SK-N-SH (cell line): Measurements from ENCODE around the gene ELANE. TPM values are rescaled to one million over a fixed set of nuclear protein-coding genes. Genes with fewer than 3 reads are reported as not detected.

Experiments
- CTCF ChIA-PET: fragments of 300-600, 350-600 bp; formaldehyde crosslinking; extraction: SDS; loops from one replicate; lab custom pipeline; 2021; lab: Yijun Ruan, JAX
- POLR2A ChIA-PET: fragments of 350-600 bp; sonication (Branson Sonifier 250); formaldehyde crosslinking; extraction: SDS; loops from one replicate; lab custom pipeline; 2020; ENCODE audit warnings: antibody characterized with exemption, inconsistent platforms; lab: Yijun Ruan, JAX
- DNase-seq: peaks from one replicate; pipeline ENCODE4 v3.0.0; 2012
- H2AFZ ChIP-seq: fragments of 200-600 bp; sonication (generic); 2 replicates; pipeline ENCODE4 v1.8.1; 2016; ENCODE audit warnings: antibody characterized with exemption, mild to moderate bottlenecking, low read depth
- H3F3A ChIP-seq: fragments of 200-600 bp; sonication (generic); replicated peaks from 2 replicates; pipeline ENCODE3; 2016; ENCODE audit warnings: antibody characterized with exemption, mild to moderate bottlenecking; ENCODE audit not compliant: insufficient read depth
- H3K27ac ChIP-seq, 2 experiments: fragments of 200-500 bp in 1 of 2; fragments of 200-600 bp in 1 of 2; sonication (Bioruptor generic) in 1 of 2; sonication (generic), shearing (Covaris generic) in 1 of 2; 2 replicates each; pipeline versions ENCODE4 v1.5.1 to v1.6.1; 2014 to 2016; ENCODE audit warnings: low read depth in 2 of 2, inconsistent platforms in 1 of 2, low read length in 1 of 2, mild to moderate bottlenecking in 1 of 2, mixed read lengths in 1 of 2
- H3K27me3 ChIP-seq: fragments of 200-600 bp; sonication (generic), shearing (Covaris generic); 2 replicates; pipeline ENCODE4 v1.6.1; 2016; ENCODE audit warnings: mixed run types; ENCODE audit not compliant: insufficient read depth
- H3K36me3 ChIP-seq, 2 experiments: fragments of 200-500 bp in 1 of 2; fragments of 200-600 bp in 1 of 2; sonication (Bioruptor generic) in 1 of 2; sonication (generic) in 1 of 2; replicated peaks in 1 of 2; 2 replicates each; pipeline versions ENCODE3 to v1.5.1; 2014 to 2016; ENCODE audit warnings: low read length in 1 of 2, mild to moderate bottlenecking in 1 of 2; ENCODE audit not compliant: insufficient read depth in 2 of 2, control insufficient read depth in 1 of 2
- H3K4me1 ChIP-seq, 2 experiments: fragments of 200-500 bp in 1 of 2; fragments of 200-600 bp in 1 of 2; sonication (Bioruptor generic) in 1 of 2; sonication (generic), shearing (Covaris generic) in 1 of 2; 2 replicates each; pipeline versions ENCODE4 v1.5.1 to v1.6.1; 2014 to 2016; ENCODE audit warnings: low read depth in 1 of 2, low read length in 1 of 2, mixed run types in 1 of 2; ENCODE audit not compliant: insufficient read depth in 2 of 2, control insufficient read depth in 1 of 2
- H3K4me2 ChIP-seq: fragments of 200-600 bp; sonication (generic), shearing (Covaris generic); 2 replicates; pipeline ENCODE4 v1.6.1; 2017; ENCODE audit warnings: mixed run types
- H3K4me3 ChIP-seq, 2 experiments: fragments of 200-500 bp in 1 of 2; fragments of 200-600 bp in 1 of 2; sonication (Bioruptor generic) in 1 of 2; sonication (generic), shearing (Covaris generic) in 1 of 2; 2 replicates each; pipeline versions ENCODE4 v1.5.1 to v1.8.1; 2014 to 2016; ENCODE audit warnings: low read depth in 2 of 2, inconsistent platforms in 1 of 2, low read length in 1 of 2, mild to moderate bottlenecking in 1 of 2, mixed read lengths in 1 of 2, moderate library complexity in 1 of 2
- H3K79me2 ChIP-seq: fragments of 200-600 bp; sonication (generic); 2 replicates; pipeline ENCODE4 v1.8.1; 2017; ENCODE audit warnings: mild to moderate bottlenecking; ENCODE audit not compliant: insufficient read depth
- H3K9ac ChIP-seq: fragments of 200-600 bp; sonication (generic); 2 replicates; pipeline ENCODE4 v1.6.1; 2017; ENCODE audit warnings: mixed run types
- H3K9me2 ChIP-seq: fragments of 200-600 bp; sonication (generic); 2 replicates; pipeline ENCODE4 v1.6.1; 2017; ENCODE audit warnings: mixed run types
- H3K9me3 ChIP-seq: fragments of 200-600 bp; sonication (generic); 2 replicates; pipeline ENCODE4 v1.6.1; 2017; ENCODE audit warnings: mixed run types, mild to moderate bottlenecking, moderate library complexity
- H4K20me1 ChIP-seq: fragments of 200-600 bp; sonication (generic); 2 replicates; pipeline ENCODE4 v1.6.1; 2017; ENCODE audit warnings: mild to moderate bottlenecking, mixed run types; ENCODE audit not compliant: insufficient read depth
- CHD2 ChIP-seq: fragments of 150-350 bp; IDR thresholded peaks from 2 replicates; pipeline ENCODE4 v1.6.1; 2018; ENCODE audit warnings: low read length; ENCODE audit not compliant: partially characterized antibody
- ELF1 ChIP-seq: IDR thresholded peaks from 2 replicates; pipeline ENCODE4 v1.4.0; 2012
- EP300 ChIP-seq, 2 experiments: IDR thresholded peaks; 2 replicates each; pipeline versions ENCODE4 v1.4.0 to v1.6.1; 2012; ENCODE audit warnings: borderline replicate concordance in 1 of 2, low read depth in 1 of 2, low read length in 1 of 2
- EZH2phosphoT487 ChIP-seq: fragments of 200-600 bp; sonication (generic); IDR thresholded peaks from 2 replicates; pipeline ENCODE4 v1.6.1; 2017; ENCODE audit warnings: low read depth, mixed run types, mild to moderate bottlenecking, antibody characterized with exemption, moderate library complexity, borderline replicate concordance
- FOSL2 ChIP-seq: IDR thresholded peaks from 2 replicates; pipeline ENCODE4 v1.4.0; 2012; ENCODE audit warnings: low read depth, mild to moderate bottlenecking, moderate library complexity, borderline replicate concordance
- FOXM1 ChIP-seq: IDR thresholded peaks from 2 replicates; pipeline ENCODE4 v1.4.0; 2012; ENCODE audit warnings: low read depth, mild to moderate bottlenecking
- JUND ChIP-seq: IDR thresholded peaks from 2 replicates; pipeline ENCODE4 v1.4.0; 2012
- MEF2A ChIP-seq: IDR thresholded peaks from 2 replicates; pipeline ENCODE4 v1.4.0; 2012; ENCODE audit warnings: low read depth, borderline replicate concordance
- MXI1 ChIP-seq: IDR thresholded peaks from 2 replicates; pipeline ENCODE4 v1.6.1; 2012; ENCODE audit warnings: mild to moderate bottlenecking, low read depth, low read length, improper control_type of control experiment
- RAD21 ChIP-seq: IDR thresholded peaks from 2 replicates; pipeline ENCODE4 v1.6.1; 2012; ENCODE audit warnings: mild to moderate bottlenecking, low read length
- RCOR1 ChIP-seq: fragments of 150-350 bp; IDR thresholded peaks from 2 replicates; pipeline ENCODE4 v1.6.1; 2017; ENCODE audit warnings: antibody characterized with exemption, low read length
- REST ChIP-seq: IDR thresholded peaks from 2 replicates; pipeline ENCODE4 v1.6.1; 2012; ENCODE audit warnings: mild to moderate bottlenecking, low read depth, low read length, moderate library complexity
- RXRA ChIP-seq: IDR thresholded peaks from 2 replicates; pipeline ENCODE4 v1.4.0; 2012; ENCODE audit warnings: low read depth, mild to moderate bottlenecking, borderline replicate concordance
- SIN3A ChIP-seq: IDR thresholded peaks from 2 replicates; pipeline ENCODE4 v1.6.1; 2012; ENCODE audit warnings: low read depth, mild to moderate bottlenecking, low read length, moderate library complexity, borderline replicate concordance
- SMC3 ChIP-seq: IDR thresholded peaks from 2 replicates; pipeline ENCODE4 v1.6.1; 2012; ENCODE audit warnings: low read depth, low read length, improper control_type of control experiment
- USF2 ChIP-seq: fragments of 150-350 bp; IDR thresholded peaks from 2 replicates; pipeline ENCODE4 v1.6.1; 2017; ENCODE audit warnings: antibody characterized with exemption, low read length, low read depth, borderline replicate concordance
- ZBTB33 ChIP-seq: IDR thresholded peaks from 2 replicates; pipeline ENCODE4 v1.4.0; 2012; ENCODE audit warnings: low read depth, borderline replicate concordance
- WGBS: methylation state at CpG from one replicate; pipeline ENCODE4 v1.1.6; 2017; ENCODE audit warnings: low lambda C conversion rate; 5-methylcytosine and 5-hydroxymethylcytosine counted together
- polyA plus RNA-seq, 3 experiments: library from polyadenylated mRNA; depleted of rRNA; stranded (reverse); fragments of >200 nt; gene quantifications; 2 replicates each; pipeline ENCODE4 v1.2.3, GENCODE V29; 2012

Gene ELANE
- polyA plus RNA-seq, 1 of the 3 experiments (the other 2 are of a cell fraction) = not detected

GRCh38 chr19:868458-869244 is 16.5 kb downstream of the ELANE start:
- WGBS = 91% methylated on average over 21 of the region's 34 CpGs
- H3K9me2 ChIP-seq = no peaks in the 10 kb centered on the region
- H2AFZ ChIP-seq = no peak overlapping the region
- no peak overlapping the region for H3K9ac ChIP-seq
- no peak overlapping the region for H3K4me2 ChIP-seq
- H3K27ac ChIP-seq = peak overlapping the region in 1 of 2 experiments; percentile 67; a peak in 1 of 4 replicates
- H3K4me3 ChIP-seq = no peak overlapping the region
- peaks cover 4 to 16% of the 10 kb centered on the region in 2 experiments; a peak in 2 of 4 replicates for H3K4me1 ChIP-seq
- no peaks in the 10 kb centered on the region for H3K79me2 ChIP-seq
- no peaks in the 10 kb centered on the region for H3K27me3 ChIP-seq
- DNase-seq = no peak
- H4K20me1 ChIP-seq = no peaks in the 10 kb centered on the region
- TF ChIP-seq FOXM1 (no peak), ZBTB33 (no peak), RAD21 (no peak), EZH2phosphoT487 (no peak), ELF1 (no peak), SMC3 (no peak), FOSL2 (no peak), MXI1 (no peak), REST (no peak), USF2 (no peak), JUND (no peak), RCOR1 (no peak), MEF2A (no peak), CHD2 (no peak), EP300 (IDR thresholded peaks at IDR 0.05; ENCODE audit: borderline replicate concordance in 1 of 2, low read depth in 1 of 2, low read length in 1 of 2) (no peak), RXRA (no peak), SIN3A (no peak)
- TF ChIP-seq, all 33 proteins: peak for 0
- peaks cover 20% of the 10 kb centered on the region for H3F3A ChIP-seq
- CTCF ChIA-PET = interaction anchor here (1.0 kb wide), 1 partner anchor 113 kb away, joined by 3 read pairs; no protein-coding TSS in a partner anchor
- H3K36me3 ChIP-seq = peaks cover 0 to 30% of the 10 kb centered on the region in 2 experiments
- H3K9me3 ChIP-seq = no peaks in the 10 kb centered on the region
- POLR2A ChIA-PET = no interaction called here
